WTC11 (cell line): ENCODE data around the gene TTC6. TPM values are rescaled to one million over a fixed set of nuclear protein-coding genes. Genes with fewer than 3 reads are reported as not detected.

Source experiments
- ATAC-seq: fragments of 200-7000 bp; cut with Tn5 transposase; 2 replicates; pipeline ENCODE4 v1.10.0; 2021; ENCODE audit warnings: mild to moderate bottlenecking, moderate library complexity
- CTCF ChIA-PET: fragments of 300-600 bp; sonication (Branson Sonifier 250); formaldehyde crosslinking; loops from one replicate; lab custom pipeline; 2021; ENCODE audit warnings: antibody characterized with exemption; lab: Charles Lee
- POLR2A ChIA-PET: fragments of 350-600 bp; sonication (Branson Sonifier 250); formaldehyde crosslinking; loops from one replicate; lab custom pipeline; 2021; ENCODE audit warnings: antibody characterized with exemption; lab: Charles Lee
- DNase-seq: peaks from one replicate; pipeline ENCODE4 v3.0.0; 2021; ENCODE audit warnings: low spot score
- H3K27ac Mint-ChIP-seq: 2 replicates; pipeline ENCODE4 v1.8.0; 2021; ENCODE audit warnings: mixed read lengths
- H3K27me3 Mint-ChIP-seq: 2 replicates; pipeline ENCODE4 v1.8.0; 2021; ENCODE audit warnings: low read depth, mild to moderate bottlenecking, moderate library complexity, mixed read lengths
- H3K36me3 Mint-ChIP-seq: 2 replicates; pipeline ENCODE4 v1.8.0; 2021; ENCODE audit warnings: mixed read lengths
- H3K4me1 Mint-ChIP-seq: 2 replicates; pipeline ENCODE4 v1.8.0; 2022; ENCODE audit warnings: mixed read lengths
- H3K4me3 Mint-ChIP-seq: 2 replicates; pipeline ENCODE4 v1.8.0; 2021; ENCODE audit warnings: mild to moderate bottlenecking, moderate library complexity, mixed read lengths
- H3K9me3 Mint-ChIP-seq: 2 replicates; pipeline ENCODE4 v1.8.0; 2021; ENCODE audit warnings: mixed read lengths
- ATF1 ChIP-seq: sonication (generic); formaldehyde crosslinking; IDR thresholded peaks from 2 replicates; pipeline ENCODE4 v1.8.1; 2023; ENCODE audit warnings: mild to moderate bottlenecking, moderate library complexity, missing genetic modification reagents
- CBFB ChIP-seq: sonication (generic); formaldehyde crosslinking; IDR thresholded peaks from 2 replicates; pipeline ENCODE4 v1.8.1; 2022; ENCODE audit warnings: mild to moderate bottlenecking, low read depth, missing genetic modification reagents
- CREB1 ChIP-seq: sonication (generic); formaldehyde crosslinking; IDR thresholded peaks from 2 replicates; pipeline ENCODE4 v1.8.0; 2023; ENCODE audit warnings: mild to moderate bottlenecking, missing genetic modification reagents
- ESRRA ChIP-seq: sonication (generic); formaldehyde crosslinking; IDR thresholded peaks from 2 replicates; pipeline ENCODE4 v1.8.1; 2022; ENCODE audit warnings: mild to moderate bottlenecking, missing genetic modification reagents, borderline replicate concordance
- ETV6 ChIP-seq: sonication (generic); formaldehyde crosslinking; IDR thresholded peaks from 2 replicates; pipeline ENCODE4 v1.8.1; 2022; ENCODE audit warnings: mild to moderate bottlenecking, missing genetic modification reagents
- GTF2I ChIP-seq: fragments of 250-450 bp; sonication (Bioruptor Pico); conservative IDR thresholded peaks from 2 replicates; pipeline ENCODE4 v1.4.0; 2021; ENCODE audit warnings: mild to moderate bottlenecking
- NR1H2 ChIP-seq: sonication (generic); formaldehyde crosslinking; IDR thresholded peaks from 2 replicates; pipeline ENCODE4 v1.9.0; 2021; ENCODE audit warnings: mild to moderate bottlenecking, moderate library complexity, missing genetic modification reagents
- PRDM15 ChIP-seq: sonication (generic); formaldehyde crosslinking; IDR thresholded peaks from 2 replicates; pipeline ENCODE4 v1.8.0; 2022; ENCODE audit warnings: missing genetic modification reagents
- RORB ChIP-seq: fragments of 250-450 bp; sonication (Bioruptor Pico); IDR thresholded peaks from 2 replicates; pipeline ENCODE4 v1.9.0; 2021; ENCODE audit warnings: mild to moderate bottlenecking
- total RNA-seq: library from RNA; stranded (reverse); gene quantifications from 3 replicates; pipeline ENCODE4 v1.2.3, GENCODE V29; 2021
- TF ChIP-seq, protein P1 (sequence below): sonication (generic); formaldehyde crosslinking; IDR thresholded peaks from 2 replicates; pipeline ENCODE4 v1.8.1; 2023; ENCODE audit warnings: mild to moderate bottlenecking, missing genetic modification reagents
- TF ChIP-seq, protein P2 (sequence below): sonication (generic); formaldehyde crosslinking; IDR thresholded peaks from 2 replicates; pipeline ENCODE4 v1.8.0; 2023; ENCODE audit warnings: missing genetic modification reagents, mild to moderate bottlenecking, borderline replicate concordance
- TF ChIP-seq, protein P3 (sequence below): sonication (generic); formaldehyde crosslinking; IDR thresholded peaks from 2 replicates; pipeline ENCODE4 v1.8.0; 2022; ENCODE audit warnings: mild to moderate bottlenecking, missing genetic modification reagents
- TF ChIP-seq, protein P4 (sequence below): sonication (generic); formaldehyde crosslinking; IDR thresholded peaks from 2 replicates; pipeline ENCODE4 v1.8.1; 2023; ENCODE audit warnings: mild to moderate bottlenecking, missing genetic modification reagents, moderate library complexity
- TF ChIP-seq, protein P5 (sequence below): sonication (generic); formaldehyde crosslinking; IDR thresholded peaks from 2 replicates; pipeline ENCODE4 v1.8.0; 2022; ENCODE audit warnings: mild to moderate bottlenecking, missing genetic modification reagents
- TF ChIP-seq, protein P6 (sequence below): sonication (generic); formaldehyde crosslinking; IDR thresholded peaks from 2 replicates; pipeline ENCODE4 v1.8.0; 2022; ENCODE audit warnings: mild to moderate bottlenecking, missing genetic modification reagents

TTC6 gene
- total RNA-seq, 1 experiment from 2014 or later = not detected

GRCh38 chr14:37608649-37609048, 13.2 kb downstream of the TTC6 start (continued):
- no peak for TF ChIP-seq PRDM15 (CRISPR knock-in tag)
- TF ChIP-seq, protein P1, sequence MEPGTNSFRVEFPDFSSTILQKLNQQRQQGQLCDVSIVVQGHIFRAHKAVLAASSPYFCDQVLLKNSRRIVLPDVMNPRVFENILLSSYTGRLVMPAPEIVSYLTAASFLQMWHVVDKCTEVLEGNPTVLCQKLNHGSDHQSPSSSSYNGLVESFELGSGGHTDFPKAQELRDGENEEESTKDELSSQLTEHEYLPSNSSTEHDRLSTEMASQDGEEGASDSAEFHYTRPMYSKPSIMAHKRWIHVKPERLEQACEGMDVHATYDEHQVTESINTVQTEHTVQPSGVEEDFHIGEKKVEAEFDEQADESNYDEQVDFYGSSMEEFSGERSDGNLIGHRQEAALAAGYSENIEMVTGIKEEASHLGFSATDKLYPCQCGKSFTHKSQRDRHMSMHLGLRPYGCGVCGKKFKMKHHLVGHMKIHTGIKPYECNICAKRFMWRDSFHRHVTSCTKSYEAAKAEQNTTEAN (CRISPR knock-in tag) = no peak
- TF ChIP-seq CREB1 = no peak

- TF ChIP-seq ETV6 (CRISPR knock-in tag) = no peak
- TF ChIP-seq, protein P2, sequence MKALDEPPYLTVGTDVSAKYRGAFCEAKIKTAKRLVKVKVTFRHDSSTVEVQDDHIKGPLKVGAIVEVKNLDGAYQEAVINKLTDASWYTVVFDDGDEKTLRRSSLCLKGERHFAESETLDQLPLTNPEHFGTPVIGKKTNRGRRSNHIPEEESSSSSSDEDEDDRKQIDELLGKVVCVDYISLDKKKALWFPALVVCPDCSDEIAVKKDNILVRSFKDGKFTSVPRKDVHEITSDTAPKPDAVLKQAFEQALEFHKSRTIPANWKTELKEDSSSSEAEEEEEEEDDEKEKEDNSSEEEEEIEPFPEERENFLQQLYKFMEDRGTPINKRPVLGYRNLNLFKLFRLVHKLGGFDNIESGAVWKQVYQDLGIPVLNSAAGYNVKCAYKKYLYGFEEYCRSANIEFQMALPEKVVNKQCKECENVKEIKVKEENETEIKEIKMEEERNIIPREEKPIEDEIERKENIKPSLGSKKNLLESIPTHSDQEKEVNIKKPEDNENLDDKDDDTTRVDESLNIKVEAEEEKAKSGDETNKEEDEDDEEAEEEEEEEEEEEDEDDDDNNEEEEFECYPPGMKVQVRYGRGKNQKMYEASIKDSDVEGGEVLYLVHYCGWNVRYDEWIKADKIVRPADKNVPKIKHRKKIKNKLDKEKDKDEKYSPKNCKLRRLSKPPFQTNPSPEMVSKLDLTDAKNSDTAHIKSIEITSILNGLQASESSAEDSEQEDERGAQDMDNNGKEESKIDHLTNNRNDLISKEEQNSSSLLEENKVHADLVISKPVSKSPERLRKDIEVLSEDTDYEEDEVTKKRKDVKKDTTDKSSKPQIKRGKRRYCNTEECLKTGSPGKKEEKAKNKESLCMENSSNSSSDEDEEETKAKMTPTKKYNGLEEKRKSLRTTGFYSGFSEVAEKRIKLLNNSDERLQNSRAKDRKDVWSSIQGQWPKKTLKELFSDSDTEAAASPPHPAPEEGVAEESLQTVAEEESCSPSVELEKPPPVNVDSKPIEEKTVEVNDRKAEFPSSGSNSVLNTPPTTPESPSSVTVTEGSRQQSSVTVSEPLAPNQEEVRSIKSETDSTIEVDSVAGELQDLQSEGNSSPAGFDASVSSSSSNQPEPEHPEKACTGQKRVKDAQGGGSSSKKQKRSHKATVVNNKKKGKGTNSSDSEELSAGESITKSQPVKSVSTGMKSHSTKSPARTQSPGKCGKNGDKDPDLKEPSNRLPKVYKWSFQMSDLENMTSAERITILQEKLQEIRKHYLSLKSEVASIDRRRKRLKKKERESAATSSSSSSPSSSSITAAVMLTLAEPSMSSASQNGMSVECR (CRISPR knock-in tag) = 0 out of 2 replicates have a peak, but pooled peaks have one; percentile 34
- TF ChIP-seq, protein P3, sequence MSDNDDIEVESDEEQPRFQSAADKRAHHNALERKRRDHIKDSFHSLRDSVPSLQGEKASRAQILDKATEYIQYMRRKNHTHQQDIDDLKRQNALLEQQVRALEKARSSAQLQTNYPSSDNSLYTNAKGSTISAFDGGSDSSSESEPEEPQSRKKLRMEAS (CRISPR knock-in tag) = peak; percentile 71
- no peak for TF ChIP-seq GTF2I (CRISPR knock-in tag)
- DNase-seq = peak; percentile 59
- Mint-ChIP-seq H3K27ac (no peak overlapping the region), H3K36me3 (peaks cover 27% of the 10 kb centered on the region), H3K27me3 (peaks cover 83% of the 10 kb centered on the region), H3K4me3 (peak overlapping the region; percentile 64), H3K9me3 (peaks cover 34% of the 10 kb centered on the region), H3K4me1 (peaks cover 6% of the 10 kb centered on the region; the same call in 1 of the 2 replicates)
- ATAC-seq = peak; percentile 88
- POLR2A ChIA-PET = no interaction called here
- CTCF ChIA-PET = interaction anchor here (0.6 to 1.8 kb wide), 5 partner anchors 11 to 32 kb away, joined by 3 to 6 read pairs (median 3); no protein-coding TSS in a partner anchor
Observed at GRCh38 chr14:37610945-37611523, 15.6 kb downstream of the TTC6 start.

GRCh38 chr14:37615582-37616289, 20.3 kb downstream of the TTC6 start:
- Mint-ChIP-seq H3K4me3 (no peak overlapping the region), H3K36me3 (peaks cover 33% of the 10 kb centered on the region), H3K27me3 (peaks cover 67% of the 10 kb centered on the region), H3K27ac (no peak overlapping the region), H3K9me3 (peaks cover 39% of the 10 kb centered on the region), H3K4me1 (peaks cover 6% of the 10 kb centered on the region; the same call in 1 of the 2 replicates)
- ATAC-seq = no peak
- ChIA-PET POLR2A (no interaction called here), CTCF (no interaction called here)
- TF ChIP-seq, protein P4, sequence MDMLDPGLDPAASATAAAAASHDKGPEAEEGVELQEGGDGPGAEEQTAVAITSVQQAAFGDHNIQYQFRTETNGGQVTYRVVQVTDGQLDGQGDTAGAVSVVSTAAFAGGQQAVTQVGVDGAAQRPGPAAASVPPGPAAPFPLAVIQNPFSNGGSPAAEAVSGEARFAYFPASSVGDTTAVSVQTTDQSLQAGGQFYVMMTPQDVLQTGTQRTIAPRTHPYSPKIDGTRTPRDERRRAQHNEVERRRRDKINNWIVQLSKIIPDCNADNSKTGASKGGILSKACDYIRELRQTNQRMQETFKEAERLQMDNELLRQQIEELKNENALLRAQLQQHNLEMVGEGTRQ (CRISPR knock-in tag) = no peak
- TF ChIP-seq, protein P5, sequence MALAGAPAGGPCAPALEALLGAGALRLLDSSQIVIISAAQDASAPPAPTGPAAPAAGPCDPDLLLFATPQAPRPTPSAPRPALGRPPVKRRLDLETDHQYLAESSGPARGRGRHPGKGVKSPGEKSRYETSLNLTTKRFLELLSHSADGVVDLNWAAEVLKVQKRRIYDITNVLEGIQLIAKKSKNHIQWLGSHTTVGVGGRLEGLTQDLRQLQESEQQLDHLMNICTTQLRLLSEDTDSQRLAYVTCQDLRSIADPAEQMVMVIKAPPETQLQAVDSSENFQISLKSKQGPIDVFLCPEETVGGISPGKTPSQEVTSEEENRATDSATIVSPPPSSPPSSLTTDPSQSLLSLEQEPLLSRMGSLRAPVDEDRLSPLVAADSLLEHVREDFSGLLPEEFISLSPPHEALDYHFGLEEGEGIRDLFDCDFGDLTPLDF (CRISPR knock-in tag) = no peak
- TF ChIP-seq NR1H2 (CRISPR knock-in tag) = no peak
- TF ChIP-seq, protein P6, sequence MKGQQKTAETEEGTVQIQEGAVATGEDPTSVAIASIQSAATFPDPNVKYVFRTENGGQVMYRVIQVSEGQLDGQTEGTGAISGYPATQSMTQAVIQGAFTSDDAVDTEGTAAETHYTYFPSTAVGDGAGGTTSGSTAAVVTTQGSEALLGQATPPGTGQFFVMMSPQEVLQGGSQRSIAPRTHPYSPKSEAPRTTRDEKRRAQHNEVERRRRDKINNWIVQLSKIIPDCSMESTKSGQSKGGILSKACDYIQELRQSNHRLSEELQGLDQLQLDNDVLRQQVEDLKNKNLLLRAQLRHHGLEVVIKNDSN (CRISPR knock-in tag) = no peak
- TF ChIP-seq ESRRA = no peak
- TF ChIP-seq CBFB (CRISPR knock-in tag) = no peak
- no peak for TF ChIP-seq ATF1 (CRISPR knock-in tag)
- TF ChIP-seq RORB = no peak
- no peak for DNase-seq
